ENCODE results near the gene XRN1.
"Not testable (repeated sequence)": the region's sequence is repeated elsewhere in the genome, so short reads cannot be mapped to it uniquely, and the experiment has no call there.

DNA sequence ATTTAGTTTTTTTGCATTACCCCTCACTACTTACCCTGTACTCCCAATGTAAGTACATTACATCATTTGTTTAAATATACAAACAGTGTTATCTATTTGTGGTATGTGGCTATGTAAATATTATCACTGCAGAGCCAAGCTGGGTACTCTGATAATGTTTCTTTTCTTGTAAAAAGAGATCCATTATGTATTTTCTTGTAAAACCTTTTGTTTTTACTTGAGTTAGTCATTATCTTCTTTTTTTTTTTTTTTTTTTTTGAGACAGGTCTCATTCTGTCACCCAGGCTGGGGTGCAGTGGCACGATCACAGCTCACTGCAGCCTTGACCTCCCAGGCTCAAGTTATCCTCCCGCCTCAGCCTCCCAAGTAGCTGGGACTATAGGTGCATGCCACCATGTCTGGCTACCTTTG is 131.9 kb downstream of the XRN1 start:
- not testable (repeated sequence) for TF ChIP-seq POLR2A (IDR thresholded peaks at IDR 0.05)
- TF ChIP-seq, protein P1, sequence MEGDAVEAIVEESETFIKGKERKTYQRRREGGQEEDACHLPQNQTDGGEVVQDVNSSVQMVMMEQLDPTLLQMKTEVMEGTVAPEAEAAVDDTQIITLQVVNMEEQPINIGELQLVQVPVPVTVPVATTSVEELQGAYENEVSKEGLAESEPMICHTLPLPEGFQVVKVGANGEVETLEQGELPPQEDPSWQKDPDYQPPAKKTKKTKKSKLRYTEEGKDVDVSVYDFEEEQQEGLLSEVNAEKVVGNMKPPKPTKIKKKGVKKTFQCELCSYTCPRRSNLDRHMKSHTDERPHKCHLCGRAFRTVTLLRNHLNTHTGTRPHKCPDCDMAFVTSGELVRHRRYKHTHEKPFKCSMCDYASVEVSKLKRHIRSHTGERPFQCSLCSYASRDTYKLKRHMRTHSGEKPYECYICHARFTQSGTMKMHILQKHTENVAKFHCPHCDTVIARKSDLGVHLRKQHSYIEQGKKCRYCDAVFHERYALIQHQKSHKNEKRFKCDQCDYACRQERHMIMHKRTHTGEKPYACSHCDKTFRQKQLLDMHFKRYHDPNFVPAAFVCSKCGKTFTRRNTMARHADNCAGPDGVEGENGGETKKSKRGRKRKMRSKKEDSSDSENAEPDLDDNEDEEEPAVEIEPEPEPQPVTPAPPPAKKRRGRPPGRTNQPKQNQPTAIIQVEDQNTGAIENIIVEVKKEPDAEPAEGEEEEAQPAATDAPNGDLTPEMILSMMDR (IDR thresholded peaks at IDR 0.05): not testable (repeated sequence)
